Measurements from ENCODE around the gene ZNF774.
"Not testable (repeated sequence)": the region's sequence is repeated elsewhere in the genome, so short reads cannot be mapped to it uniquely, and the experiment has no call there.

The ZNF774 gene

DNA sequence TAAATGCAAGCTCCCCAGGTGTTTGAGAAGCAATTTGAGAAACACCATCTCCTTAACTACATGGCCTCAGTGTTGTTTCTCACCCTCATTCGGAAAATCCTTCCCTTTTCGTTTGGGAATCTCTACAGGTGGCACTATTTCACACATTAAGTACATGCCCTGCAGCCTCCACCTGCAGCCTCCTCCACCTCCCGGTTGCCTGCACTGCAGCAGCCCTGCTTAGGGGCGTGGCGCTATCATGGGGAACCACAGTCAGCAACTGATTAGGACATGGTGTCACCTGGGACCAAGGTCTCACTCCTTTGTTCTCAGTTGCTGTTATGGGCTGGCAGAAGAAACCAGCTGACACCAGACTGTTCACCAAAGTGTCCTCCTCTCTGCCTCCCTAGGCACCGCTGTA is 11.7 kb upstream of the ZNF774 start:
- Histone ChIP-seq H3K9ac (no peak overlapping the region), H3K9me3 (ENCODE audit: control insufficient read depth, low read length) (no peaks in the 10 kb centered on the region), H3K27me3 (ENCODE audit: control insufficient read depth, insufficient read depth, low read length) (no peaks in the 10 kb centered on the region), H3K4me3 (ENCODE audit: low read depth, low read length) (no peak overlapping the region), H3K4me2 (ENCODE audit: low read length) (no peak overlapping the region), H2AFZ (no peak overlapping the region), H3K36me3 (ENCODE audit: control insufficient read depth, insufficient read depth, low read length) (no peaks in the 10 kb centered on the region), H3K27ac (no peak overlapping the region), H3K4me1 (no peaks in the 10 kb centered on the region), H3K79me2 (no peaks in the 10 kb centered on the region)
- TF ChIP-seq, protein P1, sequence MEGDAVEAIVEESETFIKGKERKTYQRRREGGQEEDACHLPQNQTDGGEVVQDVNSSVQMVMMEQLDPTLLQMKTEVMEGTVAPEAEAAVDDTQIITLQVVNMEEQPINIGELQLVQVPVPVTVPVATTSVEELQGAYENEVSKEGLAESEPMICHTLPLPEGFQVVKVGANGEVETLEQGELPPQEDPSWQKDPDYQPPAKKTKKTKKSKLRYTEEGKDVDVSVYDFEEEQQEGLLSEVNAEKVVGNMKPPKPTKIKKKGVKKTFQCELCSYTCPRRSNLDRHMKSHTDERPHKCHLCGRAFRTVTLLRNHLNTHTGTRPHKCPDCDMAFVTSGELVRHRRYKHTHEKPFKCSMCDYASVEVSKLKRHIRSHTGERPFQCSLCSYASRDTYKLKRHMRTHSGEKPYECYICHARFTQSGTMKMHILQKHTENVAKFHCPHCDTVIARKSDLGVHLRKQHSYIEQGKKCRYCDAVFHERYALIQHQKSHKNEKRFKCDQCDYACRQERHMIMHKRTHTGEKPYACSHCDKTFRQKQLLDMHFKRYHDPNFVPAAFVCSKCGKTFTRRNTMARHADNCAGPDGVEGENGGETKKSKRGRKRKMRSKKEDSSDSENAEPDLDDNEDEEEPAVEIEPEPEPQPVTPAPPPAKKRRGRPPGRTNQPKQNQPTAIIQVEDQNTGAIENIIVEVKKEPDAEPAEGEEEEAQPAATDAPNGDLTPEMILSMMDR (IDR thresholded peaks at IDR 0.05): no peak

DNA sequence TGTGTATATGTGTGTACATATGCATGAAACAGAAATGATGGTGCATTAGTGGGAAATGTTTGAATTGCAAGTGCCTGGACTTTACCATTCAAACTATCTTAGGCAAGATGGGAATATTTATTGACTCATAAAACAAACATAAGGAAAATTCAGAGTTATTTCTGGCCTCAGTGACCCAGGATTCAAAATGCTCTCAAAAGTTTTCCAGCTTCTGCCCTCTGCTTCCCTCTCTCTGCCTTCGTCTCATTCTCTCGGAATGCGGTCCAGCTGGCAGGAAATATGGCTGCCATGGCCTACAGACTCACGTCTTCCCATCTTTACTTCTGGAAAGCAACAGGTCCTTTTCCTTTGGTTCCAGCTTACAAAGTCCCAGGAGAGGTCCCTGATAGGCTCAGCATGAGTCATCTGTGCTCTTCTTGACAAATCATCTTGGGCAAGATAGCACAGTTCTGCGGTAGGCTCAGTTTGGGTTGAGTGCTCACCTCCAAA is 8.7 kb upstream of the ZNF774 start:
- no peaks in the 10 kb centered on the region for H3K79me2 ChIP-seq
- H3K9me3 ChIP-seq (ENCODE audit: control insufficient read depth, low read length): no peaks in the 10 kb centered on the region
- H2AFZ ChIP-seq: no peak overlapping the region
- H3K4me1 ChIP-seq: no peaks in the 10 kb centered on the region
- no peak overlapping the region for H3K4me3 ChIP-seq (ENCODE audit: low read depth, low read length)
- no peak overlapping the region for H3K4me2 ChIP-seq (ENCODE audit: low read length)
- TF ChIP-seq, protein P1 (IDR thresholded peaks at IDR 0.05): no peak
- no peaks in the 10 kb centered on the region for H3K36me3 ChIP-seq (ENCODE audit: control insufficient read depth, insufficient read depth, low read length)
- no peak overlapping the region for H3K27ac ChIP-seq
- no peak overlapping the region for H3K9ac ChIP-seq
- H3K27me3 ChIP-seq (ENCODE audit: control insufficient read depth, insufficient read depth, low read length): no peaks in the 10 kb centered on the region

DNA sequence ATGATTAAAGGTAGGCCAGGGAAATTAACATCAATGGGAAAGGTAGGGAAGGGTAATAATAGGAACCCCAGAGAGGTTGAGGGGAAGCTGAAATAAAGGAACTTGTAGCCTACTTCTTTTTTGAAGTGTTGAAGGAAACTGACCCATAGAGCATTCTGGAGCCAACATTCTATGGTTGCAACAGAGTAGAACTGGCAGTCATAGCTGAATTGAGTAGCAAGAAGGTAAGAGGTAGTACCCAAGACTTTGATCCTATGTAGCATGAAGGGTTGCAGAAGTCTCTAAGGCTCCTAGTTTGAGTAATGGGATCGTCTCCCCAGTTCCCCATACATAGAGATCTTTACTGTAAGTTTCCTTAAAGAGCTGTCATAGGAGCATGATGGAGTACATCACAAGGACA is 7.4 kb upstream of the ZNF774 start:
- Histone ChIP-seq H3K4me2 (ENCODE audit: low read length) (no peak overlapping the region), H2AFZ (no peak overlapping the region), H3K36me3 (ENCODE audit: control insufficient read depth, insufficient read depth, low read length) (no peaks in the 10 kb centered on the region), H3K4me1 (no peaks in the 10 kb centered on the region), H3K79me2 (no peaks in the 10 kb centered on the region), H3K9me3 (ENCODE audit: control insufficient read depth, low read length) (no peaks in the 10 kb centered on the region), H3K9ac (no peak overlapping the region), H3K27ac (no peak overlapping the region), H3K4me3 (ENCODE audit: low read depth, low read length) (no peak overlapping the region), H3K27me3 (ENCODE audit: control insufficient read depth, insufficient read depth, low read length) (no peaks in the 10 kb centered on the region)
- TF ChIP-seq, protein P1 (IDR thresholded peaks at IDR 0.05): no peak

DNA sequence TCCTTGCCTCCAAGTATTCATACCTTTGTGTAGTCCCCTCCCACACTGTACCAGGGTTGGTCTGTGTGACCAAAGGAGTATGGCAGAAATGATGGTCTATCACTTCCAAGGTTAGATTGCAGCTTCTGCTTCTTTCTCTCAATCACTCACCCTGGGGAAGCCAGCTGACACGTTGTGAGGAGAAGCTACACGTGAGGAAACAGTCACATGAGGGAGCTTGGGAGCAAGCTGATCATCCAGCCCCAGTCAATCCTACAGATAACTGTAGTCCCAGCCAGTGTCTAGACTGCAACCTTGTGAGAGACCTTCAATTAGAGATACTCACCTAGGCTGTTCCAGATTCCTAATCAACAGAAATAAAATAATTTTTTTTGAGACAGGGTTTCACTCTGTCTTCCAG is 6.2 kb upstream of the ZNF774 start:
- no peaks in the 10 kb centered on the region for H3K27me3 ChIP-seq (ENCODE audit: control insufficient read depth, insufficient read depth, low read length)
- TF ChIP-seq, protein P1 (IDR thresholded peaks at IDR 0.05): no peak
- no peaks in the 10 kb centered on the region for H3K9me3 ChIP-seq (ENCODE audit: control insufficient read depth, low read length)
- no peak overlapping the region for H3K4me2 ChIP-seq (ENCODE audit: low read length)
- no peak overlapping the region for H3K27ac ChIP-seq
- H3K36me3 ChIP-seq (ENCODE audit: control insufficient read depth, insufficient read depth, low read length): no peaks in the 10 kb centered on the region
- no peak overlapping the region for H2AFZ ChIP-seq
- no peak overlapping the region for H3K4me3 ChIP-seq (ENCODE audit: low read depth, low read length)
- H3K79me2 ChIP-seq: no peaks in the 10 kb centered on the region
- H3K9ac ChIP-seq: no peak overlapping the region
- no peaks in the 10 kb centered on the region for H3K4me1 ChIP-seq

DNA sequence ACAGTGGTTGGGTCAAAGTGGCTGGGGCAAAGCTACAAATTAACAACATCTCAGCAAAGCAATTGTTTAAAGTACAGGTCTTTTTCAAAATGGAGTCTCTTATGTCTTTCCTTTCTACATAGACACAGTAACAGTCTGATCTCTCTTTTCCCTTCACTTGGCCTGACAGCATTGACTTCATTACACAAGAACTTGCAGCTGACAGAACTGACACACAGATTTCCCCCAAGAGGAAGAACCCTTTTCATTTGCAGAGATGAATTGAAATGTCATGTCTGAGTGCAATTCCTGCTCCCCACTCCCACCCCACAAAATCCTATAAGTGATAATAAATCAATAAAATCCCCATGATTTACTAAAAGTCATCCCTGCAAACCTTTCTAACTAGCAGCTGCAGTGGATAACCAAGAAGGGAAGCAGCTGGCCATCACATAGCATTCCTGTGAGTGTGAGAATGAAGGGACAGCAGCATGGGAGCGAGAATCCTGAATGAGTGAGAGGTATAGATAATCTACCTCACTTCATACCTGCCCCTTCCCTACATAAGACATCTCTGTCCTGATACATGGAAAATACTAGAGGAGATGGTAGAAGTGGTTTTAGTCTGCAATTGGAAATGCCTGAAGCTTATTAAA is 4.5 kb upstream of the ZNF774 start:
- not testable (repeated sequence) for H3K4me3 ChIP-seq (ENCODE audit: low read depth, low read length); H3K4me1 ChIP-seq; H3K27ac ChIP-seq; H3K27me3 ChIP-seq (ENCODE audit: control insufficient read depth, insufficient read depth, low read length); H3K9me3 ChIP-seq (ENCODE audit: control insufficient read depth, low read length); H2AFZ ChIP-seq; H3K36me3 ChIP-seq (ENCODE audit: control insufficient read depth, insufficient read depth, low read length); H3K4me2 ChIP-seq (ENCODE audit: low read length); H3K79me2 ChIP-seq; H3K9ac ChIP-seq

Measured in parathyroid adenoma (tissue), 2 donors.